DMS53 treated with DMSO at 0.1 percent for 48 hours (cell line): ENCODE measurements around the gene RGL1.

Source experiments
- DNase-seq: peaks from one replicate; lab custom pipeline; 2025; ENCODE audit not compliant: unreplicated experiment; lab: John Stamatoyannopoulos, UW

The RGL1 gene

GRCh38 chr1:183885142-183885735 is 80.3 kb downstream of the RGL1 start:
- no peak for DNase-seq

- no peak for DNase-seq
These were observed 81.3 kb downstream of the RGL1 start for GRCh38 chr1:183886083-183886828.

DNA sequence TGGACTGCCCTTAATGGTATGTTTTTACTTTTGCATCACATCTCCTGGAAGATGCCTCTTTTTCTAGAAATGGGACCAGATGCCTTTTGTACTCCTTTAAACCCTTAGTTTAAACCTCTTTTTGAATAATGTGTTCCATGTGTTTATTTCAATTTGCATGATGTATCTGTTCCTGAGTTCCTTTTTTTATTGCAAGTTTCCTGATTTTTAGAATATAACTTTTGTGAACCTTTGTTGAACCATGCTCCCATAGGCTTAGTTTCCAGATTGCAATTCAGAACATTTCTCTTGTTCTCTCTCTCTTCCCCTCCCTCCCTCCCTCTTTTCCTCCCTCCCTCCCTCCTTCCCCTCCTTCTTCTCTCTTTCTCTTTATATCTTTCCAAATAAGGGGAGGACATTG is 81.9 kb downstream of the RGL1 start:
- no peak for DNase-seq

DNA sequence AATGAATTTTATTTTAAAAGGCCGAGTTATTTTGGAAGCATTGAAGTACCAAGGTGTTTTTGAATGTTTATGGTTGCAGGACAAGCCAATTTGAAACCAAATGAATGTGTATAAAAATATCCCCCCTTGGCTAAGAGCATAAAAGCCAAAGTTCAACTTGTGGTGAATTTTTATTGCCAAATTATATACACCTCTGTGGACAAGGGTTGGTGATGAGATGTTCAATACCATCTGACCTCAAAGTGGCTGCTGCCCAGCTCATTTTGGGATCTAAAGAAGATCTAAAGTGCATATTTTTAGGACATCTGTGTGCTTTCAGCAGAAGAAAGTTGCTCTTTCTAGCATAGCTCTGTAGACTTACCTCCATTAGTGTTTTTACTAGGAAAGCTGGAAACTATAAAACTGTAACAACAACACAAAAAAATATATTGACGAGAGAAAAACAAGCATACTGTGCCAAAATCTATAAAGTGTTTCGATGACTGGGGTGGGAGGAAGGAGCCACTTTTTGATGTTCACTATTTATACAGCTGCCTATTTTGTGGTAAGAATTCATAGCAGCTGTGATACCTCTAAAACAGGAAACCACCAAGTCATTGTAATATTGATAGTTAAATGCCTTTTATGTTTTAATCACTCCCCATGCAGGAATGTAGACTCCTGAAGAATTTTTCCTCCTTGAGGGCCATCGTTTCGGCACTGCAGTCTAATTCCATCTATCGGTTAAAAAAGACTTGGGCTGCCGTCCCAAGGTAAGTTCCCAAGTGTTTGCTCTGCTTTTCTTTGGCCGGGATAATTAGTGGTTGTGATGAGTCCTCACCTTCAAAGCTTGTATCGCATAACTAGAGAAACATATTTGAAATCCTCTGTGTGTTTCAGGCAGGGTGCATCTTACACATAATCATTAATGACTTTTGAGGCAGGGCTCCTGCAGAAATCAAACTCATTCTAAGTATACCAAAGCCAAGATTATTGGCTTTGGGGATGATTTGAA is 83.2 kb downstream of the RGL1 start:
- DNase-seq, result no peak

- no peak for DNase-seq
These were observed 84.2 kb downstream of the RGL1 start for GRCh38 chr1:183889095-183889494.

DNA sequence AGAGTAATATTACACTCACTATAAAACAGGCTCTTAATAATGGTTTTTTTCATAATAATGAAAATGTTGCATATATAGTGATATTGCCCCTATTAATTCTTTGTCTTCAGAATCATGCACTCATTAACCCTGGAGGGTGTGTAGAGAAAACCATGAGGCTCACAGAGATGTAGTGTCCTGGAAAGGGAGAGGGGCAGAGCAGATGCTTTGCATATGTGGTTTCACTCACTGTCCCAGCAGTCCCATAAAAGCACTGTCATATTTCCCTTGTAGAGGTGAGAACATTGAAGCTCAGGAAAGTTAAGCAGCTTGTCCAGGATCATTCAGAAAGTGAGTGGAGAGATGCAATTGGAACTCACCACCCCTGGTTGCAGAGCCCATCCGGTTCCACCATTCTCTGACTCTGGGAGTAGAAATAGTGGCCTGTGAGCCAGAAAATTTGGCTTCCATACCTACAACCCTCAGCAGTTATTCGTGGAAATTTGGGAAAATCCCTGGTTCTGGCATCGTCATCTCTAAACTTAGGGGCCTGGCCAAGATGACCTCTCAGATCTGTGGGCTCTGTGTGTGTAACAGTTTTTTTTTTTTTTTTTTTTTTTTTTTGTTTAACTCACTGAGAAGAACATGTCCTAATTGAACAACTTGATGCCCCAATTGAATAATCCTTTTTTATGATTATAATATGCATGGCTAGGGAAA is 86.4 kb downstream of the RGL1 start:
- DNase-seq, result no peak

GRCh38 chr1:183892351-183892793 is 87.5 kb downstream of the RGL1 start:
- no peak for DNase-seq

DNA sequence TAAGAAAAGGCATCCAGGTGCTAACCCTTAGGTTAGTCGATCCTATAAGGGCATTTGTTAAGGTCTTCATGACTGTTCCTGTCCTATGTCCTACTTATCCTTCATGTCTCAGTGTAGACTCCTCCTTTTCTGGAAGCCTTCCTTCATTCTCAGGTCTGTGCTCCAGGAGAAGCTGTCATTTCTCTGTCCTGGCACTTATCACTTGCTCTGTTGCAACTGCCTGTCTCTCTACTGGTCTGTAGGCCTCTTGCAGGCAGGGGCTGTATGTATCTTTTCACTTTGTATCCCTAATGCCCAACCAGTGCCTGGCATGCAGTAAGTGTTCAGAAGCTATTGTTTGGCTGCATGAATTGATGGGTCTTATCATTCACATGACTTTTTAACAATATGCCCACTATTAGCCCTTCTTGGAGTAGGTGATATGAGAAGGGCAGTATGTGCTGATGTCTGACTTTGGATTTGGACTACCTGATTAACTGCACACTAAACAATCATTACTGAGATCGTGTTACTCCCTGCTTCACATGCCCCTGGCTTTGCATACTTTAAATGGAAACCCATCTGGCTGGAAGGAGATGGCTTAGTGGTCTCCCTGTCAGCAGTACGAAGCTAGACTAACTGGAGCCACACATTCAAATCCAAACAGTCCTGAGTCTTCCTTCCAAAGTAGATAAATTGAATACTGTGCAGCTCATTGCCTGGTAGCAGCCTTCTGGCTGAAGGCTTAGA is 88.8 kb downstream of the RGL1 start:
- no peak for DNase-seq

DNA sequence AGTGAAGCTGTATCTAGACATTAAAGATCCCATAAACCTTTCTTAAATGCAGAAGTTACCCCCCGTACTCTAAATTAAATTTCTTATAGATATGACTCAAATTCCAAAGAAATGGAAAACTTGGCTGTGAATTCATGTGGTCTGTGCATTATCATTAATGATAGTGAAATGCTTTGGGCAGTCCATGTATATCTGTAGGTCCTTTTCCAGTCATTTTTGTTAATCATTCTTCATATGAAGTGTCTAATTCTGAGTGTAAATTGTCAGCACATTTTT is 89.3 kb downstream of the RGL1 start:
- no peak for DNase-seq

- no peak for DNase-seq
These were observed 91.6 kb downstream of the RGL1 start for GRCh38 chr1:183896466-183897048.

DNA sequence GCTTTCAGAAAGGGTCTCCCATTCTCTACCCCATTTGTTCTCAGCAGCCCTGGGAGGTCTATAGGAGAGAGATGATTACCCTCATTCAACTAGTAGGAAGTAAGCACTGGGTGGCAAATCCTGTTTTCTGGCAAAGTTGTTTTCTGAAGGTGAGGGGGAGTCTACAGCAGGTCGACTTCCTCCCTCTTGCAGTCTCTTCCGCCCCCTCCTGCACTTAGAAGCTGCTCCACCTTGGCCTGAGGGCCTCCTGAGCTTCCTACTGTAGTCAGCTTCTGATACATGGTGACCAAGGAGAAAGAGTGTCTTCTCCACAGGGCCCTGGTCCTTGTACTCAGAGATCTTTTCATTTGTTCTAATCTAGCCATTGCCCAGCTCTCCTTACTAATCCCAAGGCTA is 93.1 kb downstream of the RGL1 start:
- DNase-seq, result no peak

DNA sequence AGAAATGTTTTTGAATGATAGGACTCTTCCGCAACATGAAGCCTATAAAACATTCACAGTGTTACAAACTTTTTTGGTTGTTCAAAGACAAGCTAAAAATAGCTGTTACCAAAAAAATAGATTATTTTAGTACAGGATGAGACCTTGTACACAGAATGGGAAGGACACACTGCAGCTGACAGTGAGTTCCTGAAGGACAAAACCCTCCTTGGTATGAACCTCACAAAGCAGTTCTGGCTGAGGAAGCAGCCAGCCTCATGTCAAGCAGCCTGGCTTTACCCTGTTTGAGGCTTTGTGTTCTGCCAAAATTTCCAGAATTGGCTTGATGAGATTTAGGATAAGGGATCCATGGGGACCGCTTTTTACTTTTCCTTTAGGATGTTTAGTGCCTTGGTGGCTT is 93.7 kb downstream of the RGL1 start:
- no peak for DNase-seq

DNA sequence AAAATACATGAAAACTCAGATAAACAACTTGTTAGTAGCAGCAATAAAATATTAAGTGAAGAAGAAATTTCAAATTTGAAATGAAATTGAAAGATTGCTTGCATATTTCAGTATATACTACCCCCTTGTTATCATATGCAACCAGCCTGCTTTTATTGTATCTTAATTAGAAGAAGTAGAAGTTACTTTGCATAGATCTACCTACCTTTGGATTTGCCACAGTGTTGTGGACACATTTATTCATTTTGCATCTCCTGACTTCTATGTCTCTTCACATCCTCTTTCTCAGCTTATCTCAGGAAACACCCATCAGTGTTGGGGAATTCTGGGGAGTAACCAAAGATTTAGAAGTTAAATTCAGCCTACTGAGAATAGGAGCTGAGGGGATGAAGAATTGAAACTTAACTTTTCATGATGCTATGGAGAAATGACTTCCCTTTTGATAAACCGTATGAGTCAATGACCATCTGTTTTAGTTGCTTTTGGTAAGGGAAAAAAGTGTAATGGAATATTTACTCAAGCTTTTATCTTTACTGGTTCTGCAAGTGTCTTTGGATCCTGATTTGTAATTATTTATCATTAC is 96.9 kb downstream of the RGL1 start:
- DNase-seq, result no peak

GRCh38 chr1:183903101-183903500 is 98.2 kb downstream of the RGL1 start:
- no peak for DNase-seq

DNA sequence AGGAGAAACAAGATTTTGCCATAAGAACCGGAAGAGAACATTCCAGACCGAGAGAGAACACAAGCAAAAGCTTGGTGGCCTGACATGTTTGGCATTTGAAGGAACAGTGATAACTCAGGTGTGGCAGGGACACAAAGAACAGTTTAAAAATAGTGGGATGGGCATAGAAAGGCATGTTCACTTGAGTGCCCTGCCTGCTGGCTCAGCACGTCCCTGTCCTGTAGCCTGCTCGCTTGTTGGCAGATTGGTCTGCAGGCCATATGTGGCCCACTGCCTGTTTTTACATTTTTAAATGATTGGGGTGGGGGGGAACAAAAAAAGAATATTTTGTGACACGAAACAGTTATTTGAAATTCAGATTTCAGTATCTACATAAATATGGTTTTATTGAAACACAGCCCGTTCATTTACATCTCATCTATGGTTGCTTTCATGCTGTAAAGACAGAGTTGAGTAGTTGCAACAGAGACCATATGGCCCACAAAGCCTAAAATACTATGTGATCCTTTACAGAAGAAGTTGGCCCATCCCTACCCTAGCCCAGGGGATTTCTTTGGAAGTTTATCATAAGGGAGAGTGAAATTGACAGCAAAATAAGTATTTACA is 100.7 kb downstream of the RGL1 start:
- DNase-seq, result no peak

GRCh38 chr1:183907070-183907469 is 102.2 kb downstream of the RGL1 start:
- no peak for DNase-seq

DNA sequence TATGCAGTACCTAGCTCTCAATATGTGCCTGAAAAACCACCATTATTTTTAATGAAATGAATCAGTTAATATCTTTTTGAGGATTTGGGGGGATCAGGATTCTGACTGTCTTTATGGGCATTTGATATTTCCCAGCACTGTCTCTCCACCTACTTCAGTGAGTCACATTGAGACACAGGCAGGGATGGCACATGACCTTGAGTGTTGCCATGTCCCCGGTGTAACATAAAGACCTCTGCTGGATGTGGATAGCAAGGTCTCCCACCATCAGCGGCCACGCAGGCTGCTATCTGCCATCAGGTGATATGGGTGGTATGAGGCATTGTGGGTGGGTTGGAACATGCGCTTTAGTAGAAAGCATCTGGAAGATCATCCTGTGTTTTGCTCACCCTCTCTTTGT is 103.2 kb downstream of the RGL1 start:
- no peak for DNase-seq

- no peak for DNase-seq
These were observed 104.8 kb downstream of the RGL1 start for GRCh38 chr1:183909672-183910071.

- no peak for DNase-seq
These were observed 105.9 kb downstream of the RGL1 start for GRCh38 chr1:183910845-183911244.

GRCh38 chr1:183911285-183911684 is 106.4 kb downstream of the RGL1 start:
- no peak for DNase-seq
